ENCODE results near the gene PSMD14. TPM values are rescaled to one million over a fixed set of nuclear protein-coding genes. Genes with fewer than 3 reads are reported as not detected.

The PSMD14 gene
- total RNA-seq, 1 experiment from 2014 or later = 118 TPM

DNA sequence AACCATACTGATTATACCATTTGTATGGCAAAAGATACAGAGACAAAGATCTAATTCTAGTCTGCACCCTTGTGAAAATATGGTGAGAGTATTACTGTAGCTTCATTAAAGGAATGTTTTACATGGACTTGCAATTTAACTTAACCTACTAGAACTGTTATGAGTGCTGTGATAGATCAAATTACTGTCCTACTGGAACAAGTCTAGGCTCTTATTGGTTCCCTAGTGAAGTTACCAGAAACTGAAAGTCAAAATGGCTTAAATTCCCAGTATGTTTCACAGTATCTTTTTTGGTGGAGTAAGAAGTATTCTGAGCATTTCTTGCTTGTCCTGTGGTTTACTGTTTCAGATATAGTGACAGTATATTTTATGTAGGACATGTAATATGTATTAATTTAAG, 104.1 kb downstream of the PSMD14 start:
- ChIA-PET CTCF (no interaction called here), POLR2A (no interaction called here), RAD21 (ENCODE audit: low non-redundant PET in 1 of 2, low total read pairs in 2 of 2, uncharacterized antibody in 2 of 2, unreplicated experiment in 2 of 2) (no interaction called here)
- H3K79me2 ChIP-seq (ENCODE audit: insufficient read depth, low read length) = no peaks in the 10 kb centered on the region
- H3K4me3 ChIP-seq (replicated peaks in 1 of 2; ENCODE audit: low read depth in 1 of 2, low read length in 2 of 2) = no peak overlapping the region
- H4K20me1 ChIP-seq (ENCODE audit: insufficient read depth) = no peaks in the 10 kb centered on the region
- no peak for TF ChIP-seq POLR2AphosphoS5 (IDR thresholded peaks at IDR 0.05; ENCODE audit: low read depth, low read length)
- H3K9me2 ChIP-seq (ENCODE audit: insufficient read depth) = no peaks in the 10 kb centered on the region
- H3K27me3 ChIP-seq (ENCODE audit: insufficient read depth, low read length) = no peaks in the 10 kb centered on the region
- H3K27ac ChIP-seq (ENCODE audit: low read depth, low read length) = no peak overlapping the region
- DNase-seq (ENCODE audit: low read depth, low spot score) (no peak), ATAC-seq (no peak)
- no TSS peak for BruUV-seq (replicated peaks)
- H3K9ac ChIP-seq (ENCODE audit: low read length) = no peak overlapping the region
- no peaks in the 10 kb centered on the region for H3K9me3 ChIP-seq (ENCODE audit: control insufficient read depth in 1 of 2, insufficient read depth in 1 of 2, low read depth in 1 of 2, low read length in 2 of 2)
- H3K4me1 ChIP-seq (ENCODE audit: control insufficient read depth in 1 of 2, insufficient read depth in 2 of 2, low read length in 2 of 2) = no peaks in the 10 kb centered on the region
- no peak overlapping the region for H2AFZ ChIP-seq (ENCODE audit: low read depth, low read length, poor library complexity, severe bottlenecking)
- peaks cover 3 to 5% of the 10 kb centered on the region in 2 experiments; a peak in 2 of 4 replicates for H3K36me3 ChIP-seq (ENCODE audit: control insufficient read depth in 1 of 2, insufficient read depth in 2 of 2, low read length in 2 of 2)
- H3K4me2 ChIP-seq (ENCODE audit: low read length) = no peak overlapping the region
- intact Hi-C loops (cut with micrococcal nuclease) = no loop called here

DNA sequence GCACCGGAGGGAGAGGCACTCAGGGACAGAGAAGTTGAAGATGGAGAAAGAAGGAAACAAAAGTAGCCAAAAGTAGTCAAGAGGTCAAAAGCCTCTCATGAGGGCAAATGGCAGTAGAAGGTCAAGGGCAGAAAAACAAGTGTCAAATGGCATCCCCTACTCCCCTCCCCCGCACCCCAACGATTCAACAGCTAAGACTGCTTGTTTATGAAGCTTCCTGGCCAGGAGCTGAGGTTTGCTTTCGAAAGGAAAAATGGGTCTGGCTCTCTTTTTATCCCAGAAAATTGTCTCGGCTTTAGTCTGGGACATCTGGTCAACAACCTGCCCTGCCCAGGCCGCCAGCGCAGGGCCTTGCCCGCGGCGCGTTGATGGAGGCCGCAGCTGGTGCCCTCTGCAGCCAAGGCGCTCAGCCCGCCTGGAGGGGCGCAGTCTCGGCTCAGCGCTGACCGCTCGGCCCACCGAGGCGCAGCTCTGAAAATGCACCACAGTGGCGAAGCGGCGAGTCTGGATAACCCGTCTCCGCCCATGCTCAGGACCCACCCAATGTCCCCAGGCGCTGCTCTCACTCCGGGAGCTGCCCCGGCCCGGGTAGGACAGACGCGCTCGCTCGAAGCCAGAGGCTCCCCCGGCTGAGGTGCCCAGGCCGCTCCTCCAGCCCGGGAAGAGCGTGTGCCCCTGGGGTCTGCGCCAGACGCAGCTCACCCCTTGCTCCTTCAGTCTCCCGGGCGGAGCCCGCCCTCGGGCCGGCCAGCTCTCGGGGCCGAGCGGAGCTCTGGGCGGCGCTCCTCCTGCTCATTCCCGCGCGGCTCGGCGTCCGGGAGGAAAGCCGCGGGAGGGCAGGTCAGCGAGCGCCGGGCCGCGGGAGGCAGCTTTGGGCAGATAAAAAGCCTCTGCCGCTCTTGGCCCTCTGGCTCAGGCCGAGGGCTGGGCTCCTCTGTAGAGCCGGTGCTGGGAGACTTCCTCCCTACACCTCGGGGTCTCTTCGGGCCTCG, 106.1 kb downstream of the PSMD14 start:
- Histone ChIP-seq H3K27me3 (ENCODE audit: insufficient read depth, low read length) (no peaks in the 10 kb centered on the region), H3K27ac (ENCODE audit: low read depth, low read length) (no peak overlapping the region), H3K36me3 (ENCODE audit: control insufficient read depth in 1 of 2, insufficient read depth in 2 of 2, low read length in 2 of 2) (peaks cover 3 to 5% of the 10 kb centered on the region in 2 experiments; a peak in 2 of 4 replicates), H3K9me3 (ENCODE audit: control insufficient read depth in 1 of 2, insufficient read depth in 1 of 2, low read depth in 1 of 2, low read length in 2 of 2) (no peaks in the 10 kb centered on the region), H3K4me3 (replicated peaks in 1 of 2; ENCODE audit: low read depth in 1 of 2, low read length in 2 of 2) (no peak overlapping the region), H2AFZ (ENCODE audit: low read depth, low read length, poor library complexity, severe bottlenecking) (no peak overlapping the region), H3K9me2 (ENCODE audit: insufficient read depth) (no peaks in the 10 kb centered on the region), H3K4me2 (ENCODE audit: low read length) (no peak overlapping the region), H3K79me2 (ENCODE audit: insufficient read depth, low read length) (no peaks in the 10 kb centered on the region), H3K9ac (ENCODE audit: low read length) (no peak overlapping the region), H4K20me1 (ENCODE audit: insufficient read depth) (no peaks in the 10 kb centered on the region), H3K4me1 (ENCODE audit: control insufficient read depth in 1 of 2, insufficient read depth in 2 of 2, low read length in 2 of 2) (no peaks in the 10 kb centered on the region)
- BruUV-seq (replicated peaks) = no TSS peak
- no peak for DNase-seq (ENCODE audit: low read depth, low spot score)
- TF ChIP-seq EGR1 (IDR thresholded peaks at IDR 0.05; ENCODE audit: low read depth) (no peak), POLR2A (IDR thresholded peaks at IDR 0.05; ENCODE audit: borderline replicate concordance, extremely low read depth, insufficient read depth, insufficient read length) (no peak), ELF1 (IDR thresholded peaks at IDR 0.05; ENCODE audit: borderline replicate concordance, low read depth) (no peak), JUND (IDR thresholded peaks at IDR 0.05) (no peak), POLR2AphosphoS5 (IDR thresholded peaks at IDR 0.05; ENCODE audit: low read depth, low read length) (no peak), SRF (IDR thresholded peaks at IDR 0.05; ENCODE audit: low read depth) (no peak)
- TF ChIP-seq, protein P1, sequence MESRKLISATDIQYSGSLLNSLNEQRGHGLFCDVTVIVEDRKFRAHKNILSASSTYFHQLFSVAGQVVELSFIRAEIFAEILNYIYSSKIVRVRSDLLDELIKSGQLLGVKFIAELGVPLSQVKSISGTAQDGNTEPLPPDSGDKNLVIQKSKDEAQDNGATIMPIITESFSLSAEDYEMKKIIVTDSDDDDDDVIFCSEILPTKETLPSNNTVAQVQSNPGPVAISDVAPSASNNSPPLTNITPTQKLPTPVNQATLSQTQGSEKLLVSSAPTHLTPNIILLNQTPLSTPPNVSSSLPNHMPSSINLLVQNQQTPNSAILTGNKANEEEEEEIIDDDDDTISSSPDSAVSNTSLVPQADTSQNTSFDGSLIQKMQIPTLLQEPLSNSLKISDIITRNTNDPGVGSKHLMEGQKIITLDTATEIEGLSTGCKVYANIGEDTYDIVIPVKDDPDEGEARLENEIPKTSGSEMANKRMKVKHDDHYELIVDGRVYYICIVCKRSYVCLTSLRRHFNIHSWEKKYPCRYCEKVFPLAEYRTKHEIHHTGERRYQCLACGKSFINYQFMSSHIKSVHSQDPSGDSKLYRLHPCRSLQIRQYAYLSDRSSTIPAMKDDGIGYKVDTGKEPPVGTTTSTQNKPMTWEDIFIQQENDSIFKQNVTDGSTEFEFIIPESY (IDR thresholded peaks at IDR 0.05; ENCODE audit: extremely low read depth, insufficient replicate concordance, low read length) = no peak
- TF ChIP-seq, protein P2, sequence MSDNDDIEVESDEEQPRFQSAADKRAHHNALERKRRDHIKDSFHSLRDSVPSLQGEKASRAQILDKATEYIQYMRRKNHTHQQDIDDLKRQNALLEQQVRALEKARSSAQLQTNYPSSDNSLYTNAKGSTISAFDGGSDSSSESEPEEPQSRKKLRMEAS (IDR thresholded peaks at IDR 0.05) = no peak
- POLR2A ChIA-PET = no interaction called here
- CTCF ChIA-PET = no interaction called here
- intact Hi-C loops (cut with micrococcal nuclease) = no loop called here
- RAD21 ChIA-PET (ENCODE audit: low non-redundant PET in 1 of 2, low total read pairs in 2 of 2, uncharacterized antibody in 2 of 2, unreplicated experiment in 2 of 2) = no interaction called here
- peak; percentile 23; the same call in 1 of the 2 replicates for ATAC-seq

Measured in HCT116 (cell line).